ENCODE results near the gene EGFR. TPM values are rescaled to one million over a fixed set of nuclear protein-coding genes. Genes with fewer than 3 reads are reported as not detected.
A peak's percentile ranks its signal among the peaks of the same experiment; 100 is the strongest.

Gene EGFR
- total RNA-seq, 1 experiment from 2014 or later, result 448 TPM

GRCh38 chr7:55092975-55093373 lies 74.2 kb downstream of the EGFR start:
- H3K4me1 Mint-ChIP-seq (ENCODE audit: insufficient read depth, unreplicated experiment), result peaks cover 29% of the 10 kb centered on the region
- H3K27ac Mint-ChIP-seq (ENCODE audit: low read depth, unreplicated experiment), result peak overlapping the region; percentile 55
- TF ChIP-seq CTCF (IDR thresholded peaks at IDR 0.05; ENCODE audit: unreplicated experiment), result no peak
- no peaks in the 10 kb centered on the region for H3K27me3 Mint-ChIP-seq (ENCODE audit: insufficient read depth, unreplicated experiment)
- no peaks in the 10 kb centered on the region for H3K9me3 Mint-ChIP-seq (ENCODE audit: unreplicated experiment)
- CTCF ChIA-PET, result interaction anchor here (0.6 to 0.8 kb wide), 3 partner anchors 71 to 602 kb away, joined by 3 to 4 read pairs (median 4); no protein-coding TSS in a partner anchor
- intact Hi-C loops (cut with micrococcal nuclease), result no loop called here
- no TSS peak for BruUV-seq (replicated peaks)
- no peak for DNase-seq (ENCODE audit: unreplicated experiment)
- peaks cover 82% of the 10 kb centered on the region for H3K36me3 Mint-ChIP-seq (ENCODE audit: insufficient read depth, unreplicated experiment)
- POLR2A ChIA-PET, result interaction anchor here (0.6 to 1.6 kb wide), 3 partner anchors 13 to 40 kb away, joined by 3 read pairs; no protein-coding TSS in a partner anchor
- H3K4me3 Mint-ChIP-seq (ENCODE audit: unreplicated experiment), result no peak overlapping the region

GRCh38 chr7:55093674-55094073 lies 74.9 kb downstream of the EGFR start:
- CTCF ChIA-PET, result interaction anchor here (0.6 kb wide), 1 partner anchor 72 kb away, joined by 3 read pairs; no protein-coding TSS in a partner anchor
- Mint-ChIP-seq H3K27ac (ENCODE audit: low read depth, unreplicated experiment) (peak overlapping the region; percentile 55), H3K27me3 (ENCODE audit: insufficient read depth, unreplicated experiment) (no peaks in the 10 kb centered on the region), H3K9me3 (ENCODE audit: unreplicated experiment) (no peaks in the 10 kb centered on the region), H3K4me3 (ENCODE audit: unreplicated experiment) (no peak overlapping the region), H3K4me1 (ENCODE audit: insufficient read depth, unreplicated experiment) (peaks cover 27% of the 10 kb centered on the region), H3K36me3 (ENCODE audit: insufficient read depth, unreplicated experiment) (peaks cover 81% of the 10 kb centered on the region)
- POLR2A ChIA-PET, result interaction anchor here (0.6 to 1.6 kb wide), 3 partner anchors 12 to 149 kb away, joined by 3 to 4 read pairs (median 3); no protein-coding TSS in a partner anchor
- DNase-seq (ENCODE audit: unreplicated experiment), result no peak
- intact Hi-C loops (cut with micrococcal nuclease), result no loop called here
- no TSS peak for BruUV-seq (replicated peaks)
- TF ChIP-seq CTCF (IDR thresholded peaks at IDR 0.05; ENCODE audit: unreplicated experiment), result no peak

GRCh38 chr7:55094092-55094690 lies 75.4 kb downstream of the EGFR start:
- Mint-ChIP-seq H3K36me3 (ENCODE audit: insufficient read depth, unreplicated experiment) (peaks cover 81% of the 10 kb centered on the region), H3K9me3 (ENCODE audit: unreplicated experiment) (no peaks in the 10 kb centered on the region), H3K27ac (ENCODE audit: low read depth, unreplicated experiment) (peak overlapping the region; percentile 67), H3K27me3 (ENCODE audit: insufficient read depth, unreplicated experiment) (no peaks in the 10 kb centered on the region), H3K4me3 (ENCODE audit: unreplicated experiment) (no peak overlapping the region), H3K4me1 (ENCODE audit: insufficient read depth, unreplicated experiment) (peaks cover 32% of the 10 kb centered on the region)
- DNase-seq (ENCODE audit: unreplicated experiment), result no peak
- ChIA-PET CTCF (no interaction called here), POLR2A (interaction anchor here (0.6 to 1.6 kb wide), 3 partner anchors 8 to 150 kb away, joined by 3 to 4 read pairs (median 4); no protein-coding TSS in a partner anchor)
- no peak for TF ChIP-seq CTCF (IDR thresholded peaks at IDR 0.05; ENCODE audit: unreplicated experiment)
- intact Hi-C loops (cut with micrococcal nuclease), result no loop called here
- no TSS peak for BruUV-seq (replicated peaks)

GRCh38 chr7:55095672-55096071 lies 76.9 kb downstream of the EGFR start:
- Mint-ChIP-seq H3K27ac (ENCODE audit: low read depth, unreplicated experiment) (peak overlapping the region; percentile 76), H3K4me3 (ENCODE audit: unreplicated experiment) (no peak overlapping the region), H3K9me3 (ENCODE audit: unreplicated experiment) (no peaks in the 10 kb centered on the region), H3K4me1 (ENCODE audit: insufficient read depth, unreplicated experiment) (peaks cover 47% of the 10 kb centered on the region), H3K36me3 (ENCODE audit: insufficient read depth, unreplicated experiment) (peaks cover 71% of the 10 kb centered on the region), H3K27me3 (ENCODE audit: insufficient read depth, unreplicated experiment) (no peaks in the 10 kb centered on the region)
- TF ChIP-seq CTCF (IDR thresholded peaks at IDR 0.05; ENCODE audit: unreplicated experiment), result no peak
- CTCF ChIA-PET, result no interaction called here
- no peak for DNase-seq (ENCODE audit: unreplicated experiment)
- BruUV-seq (replicated peaks), result no TSS peak
- intact Hi-C loops (cut with micrococcal nuclease), result no loop called here
- POLR2A ChIA-PET, result interaction anchor here (0.9 kb wide), 1 partner anchor 75 kb away, joined by 4 read pairs; no protein-coding TSS in a partner anchor
